Activated B cell treated with CpG ODN at 0.5 μM for 24 hours (primary cell): ENCODE measurements around the gene TMEM121. TPM values are rescaled to one million over a fixed set of nuclear protein-coding genes. Genes with fewer than 3 reads are reported as not detected.

ENCODE experiments used
- ATAC-seq: fragments of 200-7000 bp; cut with Tn5 transposase; one replicate; pipeline ENCODE4 v1.10.0; 2021; ENCODE audit warnings: low read depth, mild to moderate bottlenecking, moderate library complexity
- CTCF ChIA-PET: fragments of 350-600 bp; sonication (Branson Sonifier 250); formaldehyde crosslinking; loops from one replicate; lab custom pipeline; 2021; ENCODE audit warnings: antibody characterized with exemption; lab: Charles Lee
- POLR2A ChIA-PET: fragments of 350-600 bp; sonication (Branson Sonifier 250); formaldehyde crosslinking; loops from one replicate; lab custom pipeline; 2021; ENCODE audit warnings: antibody characterized with exemption; lab: Charles Lee
- DNase-seq: peaks from one replicate; pipeline ENCODE4 v3.0.0; 2022
- H3K27ac Mint-ChIP-seq: one replicate; pipeline ENCODE4 v1.8.0; 2020; ENCODE audit warnings: mixed read lengths
- H3K27me3 Mint-ChIP-seq: one replicate; pipeline ENCODE4 v1.8.0; 2021; ENCODE audit warnings: mixed read lengths
- H3K36me3 Mint-ChIP-seq: one replicate; pipeline ENCODE4 v1.8.0; 2021; ENCODE audit warnings: low read depth, mixed read lengths
- H3K4me1 Mint-ChIP-seq: one replicate; pipeline ENCODE4 v1.8.0; 2021; ENCODE audit warnings: mixed read lengths
- H3K4me3 Mint-ChIP-seq: one replicate; pipeline ENCODE4 v1.8.0; 2020; ENCODE audit warnings: mild to moderate bottlenecking, mixed read lengths
- H3K9me3 Mint-ChIP-seq: one replicate; pipeline ENCODE4 v1.8.0; 2020; ENCODE audit warnings: mixed read lengths
- CTCF ChIP-seq: fragments of 200-600 bp; IDR thresholded peaks from one replicate; pipeline ENCODE4 v1.8.0; 2022; ENCODE audit warnings: antibody characterized with exemption, mild to moderate bottlenecking
- intact Hi-C: fragments of 100-400 bp; cut with micrococcal nuclease; formaldehyde crosslinking; loops from one replicate; pipeline ENCODE4 v1.15.1; 2024
- total RNA-seq: library from RNA; stranded (reverse); gene quantifications from 2 replicates; pipeline ENCODE4 v1.2.3, GENCODE V29; 2022

The TMEM121 gene
- total RNA-seq, 1 donor from 2014 or later: 1.6 TPM

GRCh38 chr14:105479431-105480158, 46.8 kb upstream of the TMEM121 start:
- ChIA-PET POLR2A (no interaction called here), CTCF (interaction anchor here (1.1 to 2.2 kb wide), 3 partner anchors 9 to 62 kb away, joined by 3 to 58 read pairs (median 9); partner anchors contain the start of gene TEDC1)
- peak overlapping the region; percentile 35 for H3K4me3 Mint-ChIP-seq
- peaks cover 67% of the 10 kb centered on the region for H3K4me1 Mint-ChIP-seq
- TF ChIP-seq CTCF: no peak
- no peak for DNase-seq
- no peak for ATAC-seq
- peaks cover 3% of the 10 kb centered on the region for H3K27me3 Mint-ChIP-seq
- peak overlapping the region; percentile 61 for H3K27ac Mint-ChIP-seq
- H3K9me3 Mint-ChIP-seq: no peaks in the 10 kb centered on the region
- intact Hi-C loops: loop anchor here (2.0 to 5.0 kb wide), 2 partner anchors 53 to 62 kb away; partner anchors contain the start of gene MTA1
- no peaks in the 10 kb centered on the region for H3K36me3 Mint-ChIP-seq

DNA sequence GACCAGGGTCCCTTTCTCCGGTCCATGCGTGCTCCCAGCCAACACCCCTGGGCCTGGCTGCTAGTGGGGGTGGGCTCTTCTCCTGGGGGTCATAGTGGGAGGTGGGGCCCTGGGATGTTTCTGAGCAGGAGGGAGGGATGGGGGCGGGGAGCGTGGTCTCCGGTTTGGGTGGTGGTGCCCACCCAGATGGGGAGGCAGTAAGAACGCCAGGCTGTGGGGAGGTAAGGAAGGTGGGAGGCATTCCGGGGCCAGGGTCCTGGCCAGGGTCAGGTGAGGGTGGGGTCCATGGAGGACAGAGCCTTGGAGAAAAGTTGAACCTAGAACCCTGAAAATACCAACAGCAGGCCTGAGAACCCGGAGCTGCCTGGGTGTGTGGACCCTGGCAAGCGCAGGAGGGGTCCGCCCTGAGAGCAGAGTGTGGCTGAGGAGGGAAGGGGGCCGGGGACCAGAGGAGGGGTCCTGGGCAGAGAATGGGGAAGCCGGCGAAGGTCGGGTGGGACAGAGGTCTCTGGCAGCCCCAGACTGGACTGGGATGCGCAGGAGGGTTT, 46.1 kb upstream of the TMEM121 start:
- Mint-ChIP-seq H3K9me3 (no peaks in the 10 kb centered on the region), H3K36me3 (no peaks in the 10 kb centered on the region), H3K4me3 (no peak overlapping the region), H3K27me3 (peaks cover 3% of the 10 kb centered on the region), H3K27ac (peak overlapping the region; percentile 94), H3K4me1 (peaks cover 73% of the 10 kb centered on the region)
- intact Hi-C loops: loop anchor here (2.0 kb wide), 1 partner anchor 53 kb away; no protein-coding TSS in a partner anchor
- ATAC-seq: no peak
- no peak for TF ChIP-seq CTCF
- POLR2A ChIA-PET: interaction anchor here (1.3 to 1.9 kb wide), 3 partner anchors 10 to 52 kb away, joined by 3 to 33 read pairs (median 6); no protein-coding TSS in a partner anchor
- no peak for DNase-seq
- CTCF ChIA-PET: interaction anchor here (0.7 to 2.2 kb wide), 14 partner anchors 9 to 109 kb away, joined by 3 to 58 read pairs (median 4); partner anchors contain the start of genes TEDC1 and TMEM121

GRCh38 chr14:105480807-105481801, 45.3 kb upstream of the TMEM121 start:
- Mint-ChIP-seq H3K4me3 (peak overlapping the region; percentile 75), H3K9me3 (no peaks in the 10 kb centered on the region), H3K4me1 (peaks cover 73% of the 10 kb centered on the region), H3K27me3 (peaks cover 3% of the 10 kb centered on the region), H3K27ac (peak overlapping the region; percentile 94), H3K36me3 (no peaks in the 10 kb centered on the region)
- CTCF ChIA-PET: interaction anchor here (0.7 to 2.2 kb wide), 16 partner anchors 9 to 110 kb away, joined by 3 to 58 read pairs (median 3); partner anchors contain the start of genes TEDC1 and TMEM121
- TF ChIP-seq CTCF: peak; percentile 49
- DNase-seq (peak; percentile 93), ATAC-seq (peak; percentile 60)
- POLR2A ChIA-PET: interaction anchor here (0.7 to 1.9 kb wide), 5 partner anchors 9 to 81 kb away, joined by 3 to 33 read pairs (median 3); no protein-coding TSS in a partner anchor
- intact Hi-C loops: loop anchor here (1.0 to 2.0 kb wide), 2 partner anchors 8 to 52 kb away; no protein-coding TSS in a partner anchor

- intact Hi-C loops: loop anchor here (1.0 to 2.0 kb wide), 2 partner anchors 7 to 51 kb away; no protein-coding TSS in a partner anchor
- Mint-ChIP-seq H3K4me1 (peaks cover 73% of the 10 kb centered on the region), H3K27ac (peak overlapping the region; percentile 94), H3K9me3 (no peaks in the 10 kb centered on the region), H3K4me3 (peak overlapping the region; percentile 66), H3K36me3 (no peaks in the 10 kb centered on the region), H3K27me3 (peaks cover 3% of the 10 kb centered on the region)
- peak; percentile 55 for ATAC-seq
- TF ChIP-seq CTCF: no peak
- CTCF ChIA-PET: interaction anchor here (1.0 to 2.2 kb wide), 5 partner anchors 9 to 111 kb away, joined by 3 to 58 read pairs (median 5); partner anchors contain the start of gene TEDC1
- POLR2A ChIA-PET: interaction anchor here (0.7 to 1.9 kb wide), 3 partner anchors 8 to 80 kb away, joined by 3 to 33 read pairs (median 3); no protein-coding TSS in a partner anchor
- DNase-seq: peak; percentile 77
These were observed 44.4 kb upstream of the TMEM121 start for GRCh38 chr14:105481886-105482457.
